Heart left ventricle (tissue), 13 donors: ENCODE measurements around the gene ALDH1L1.

Experiments
- POLR2A ChIP-seq, 2 donors: fragments of 450-650 bp; IDR thresholded peaks; one replicate each; pipeline ENCODE4 v1.6.1; 2017; ENCODE audit warnings: antibody characterized with exemption in 2 of 2, mild to moderate bottlenecking in 2 of 2, moderate library complexity in 2 of 2
- TF ChIP-seq, protein P1 (sequence below), 12 donors: fragments of 200-600 bp; sonication (generic) in 4 of 12; IDR thresholded peaks; one replicate each; pipeline versions ENCODE4 v1.5.0 to v1.8.0; 2018 to 2022; ENCODE audit warnings: antibody characterized with exemption in 12 of 12, mild to moderate bottlenecking in 5 of 12
- donor health status: ischemic (EF 13 %, LVEDD 7.1; RV severe dilation, severe dysfunction).
- donor health status: DM: no; HTN: yes; CAD: no.
- donor health status: DM: no; HTN: no; CAD: no.
- donor health status: ischemic (EF 25% LVEDD 6.9; RV normal size, moderate dysfunction).
- donor health status: ischemic (EF 25% LVEDD 5.7; RV mildly dilated, moderate dysfunction).
- donor health status: ischemic (EF 35%, LVEDD 5.7; RV mildly dilated, moderate dysfunction).
- donor health status: nonischemic (EF 11% LVEDD 7.7; RV severe dilation, severe dysfunction).
- donor health status: DM: yes; HTN: yes; CAD: no.
- donor health status: PGD.
- donor health status: ischemic (EF 29% LVEDD 5.4; RV normal size, mild dysfunction).
- donor health status: nonischemic (EF 23%, LVEDD 6.1; RV moderate dilation, normal function).

DNA sequence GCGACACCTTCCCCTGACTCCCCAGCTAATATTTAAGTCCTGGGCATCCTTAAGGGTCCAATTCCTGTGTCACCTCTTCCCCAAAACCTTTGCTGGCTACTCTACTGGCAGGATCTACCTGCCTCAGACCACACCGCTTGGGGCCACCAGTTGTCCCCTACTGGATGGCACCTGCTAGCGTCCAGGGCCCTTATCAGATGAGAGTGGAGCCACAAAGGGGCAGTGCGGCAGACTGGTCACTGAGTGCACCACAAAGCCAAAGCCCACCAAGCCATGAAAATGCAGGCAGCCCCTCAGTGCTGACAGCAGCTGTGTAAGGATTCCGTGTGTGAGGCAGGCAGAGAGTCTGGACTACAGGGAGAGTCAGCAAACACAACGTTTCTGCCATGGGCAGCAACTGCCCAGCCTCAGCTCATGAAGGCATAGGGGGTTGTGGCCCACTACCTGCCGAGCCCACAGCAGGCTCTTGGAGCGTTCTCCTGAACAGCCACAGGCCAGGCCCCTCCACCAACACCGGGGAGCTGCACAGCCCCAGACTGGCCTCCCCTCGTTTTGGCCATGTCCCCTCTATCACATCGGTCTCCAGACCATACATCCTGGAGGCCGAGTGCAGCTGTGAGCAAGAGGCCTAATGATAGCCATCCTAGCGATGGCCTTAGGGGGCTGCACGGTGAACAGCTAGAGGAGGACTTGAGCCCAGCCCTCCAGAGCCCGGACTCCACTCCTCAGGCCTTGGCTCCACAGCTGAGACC lies 32.3 kb downstream of the ALDH1L1 start:
- TF ChIP-seq, protein P1, sequence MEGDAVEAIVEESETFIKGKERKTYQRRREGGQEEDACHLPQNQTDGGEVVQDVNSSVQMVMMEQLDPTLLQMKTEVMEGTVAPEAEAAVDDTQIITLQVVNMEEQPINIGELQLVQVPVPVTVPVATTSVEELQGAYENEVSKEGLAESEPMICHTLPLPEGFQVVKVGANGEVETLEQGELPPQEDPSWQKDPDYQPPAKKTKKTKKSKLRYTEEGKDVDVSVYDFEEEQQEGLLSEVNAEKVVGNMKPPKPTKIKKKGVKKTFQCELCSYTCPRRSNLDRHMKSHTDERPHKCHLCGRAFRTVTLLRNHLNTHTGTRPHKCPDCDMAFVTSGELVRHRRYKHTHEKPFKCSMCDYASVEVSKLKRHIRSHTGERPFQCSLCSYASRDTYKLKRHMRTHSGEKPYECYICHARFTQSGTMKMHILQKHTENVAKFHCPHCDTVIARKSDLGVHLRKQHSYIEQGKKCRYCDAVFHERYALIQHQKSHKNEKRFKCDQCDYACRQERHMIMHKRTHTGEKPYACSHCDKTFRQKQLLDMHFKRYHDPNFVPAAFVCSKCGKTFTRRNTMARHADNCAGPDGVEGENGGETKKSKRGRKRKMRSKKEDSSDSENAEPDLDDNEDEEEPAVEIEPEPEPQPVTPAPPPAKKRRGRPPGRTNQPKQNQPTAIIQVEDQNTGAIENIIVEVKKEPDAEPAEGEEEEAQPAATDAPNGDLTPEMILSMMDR (IDR thresholded peaks at IDR 0.05), result no peak
- no peak for TF ChIP-seq POLR2A (IDR thresholded peaks at IDR 0.05)
